Measurements from ENCODE around the gene CCDC88B.

The CCDC88B gene

GRCh38 chr11:64355078-64355940 lies 15.3 kb downstream of the CCDC88B start (continued):
- TF ChIP-seq ZNF830 (tag by site-specific recombination; IDR thresholded peaks at IDR 0.05; ENCODE audit: low read depth) (no peak), ZNF48 (tag by site-specific recombination; IDR thresholded peaks at IDR 0.05) (no peak), ZNF266 (tag by site-specific recombination; IDR thresholded peaks at IDR 0.05; ENCODE audit: low read depth) (no peak), ZNF707 (tag by site-specific recombination; IDR thresholded peaks at IDR 0.05) (no peak), ZNF544 (tag by site-specific recombination; IDR thresholded peaks at IDR 0.05) (no peak), ZNF843 (tag by site-specific recombination; IDR thresholded peaks at IDR 0.05) (no peak), GLIS1 (tag by site-specific recombination; IDR thresholded peaks at IDR 0.05) (peak; percentile 86), ZBTB49 (tag by site-specific recombination; IDR thresholded peaks at IDR 0.05; ENCODE audit: low read depth) (no peak), HIC1 (tag by site-specific recombination; IDR thresholded peaks at IDR 0.05) (peak; percentile 84), ZNF350 (tag by site-specific recombination; IDR thresholded peaks at IDR 0.05) (no peak), ZNF701 (tag by site-specific recombination; IDR thresholded peaks at IDR 0.05) (no peak), EGR2 (tag by site-specific recombination; IDR thresholded peaks at IDR 0.05; ENCODE audit: low read depth) (no peak), ZNF311 (tag by site-specific recombination; IDR thresholded peaks at IDR 0.05; ENCODE audit: borderline replicate concordance) (no peak), ZNF623 (tag by site-specific recombination; IDR thresholded peaks at IDR 0.05) (no peak), ZNF585B (tag by site-specific recombination; IDR thresholded peaks at IDR 0.05) (no peak), ZNF10 (tag by site-specific recombination; IDR thresholded peaks at IDR 0.05) (no peak), INSM2 (tag by site-specific recombination; IDR thresholded peaks at IDR 0.05) (no peak), ZBTB48 (tag by site-specific recombination; IDR thresholded peaks at IDR 0.05) (peak; percentile 70; the same call in 1 of the 2 replicates), ATF2 (tag by site-specific recombination; IDR thresholded peaks at IDR 0.05; ENCODE audit: low read depth) (no peak), ZNF341 (tag by site-specific recombination; IDR thresholded peaks at IDR 0.05; ENCODE audit: low read depth) (no peak; the same call in 1 of the 2 replicates), ZNF645 (tag by site-specific recombination; IDR thresholded peaks at IDR 0.05) (no peak), CTCF (tag by site-specific recombination; IDR thresholded peaks at IDR 0.05) (peak; percentile 83), ZSCAN16 (tag by site-specific recombination; IDR thresholded peaks at IDR 0.05) (no peak), ZNF2 (tag by site-specific recombination; IDR thresholded peaks at IDR 0.05) (no peak), GLI4 (tag by site-specific recombination; IDR thresholded peaks at IDR 0.05) (no peak), ZNF146 (tag by site-specific recombination; IDR thresholded peaks at IDR 0.05) (no peak), ZNF223 (tag by site-specific recombination; IDR thresholded peaks at IDR 0.05) (no peak), ZNF121 (tag by site-specific recombination; IDR thresholded peaks at IDR 0.05) (no peak)
